Fibroblast of villous mesenchyme (primary cell): ENCODE results near the gene MAGI2. TPM values are rescaled to one million over a fixed set of nuclear protein-coding genes. Genes with fewer than 3 reads are reported as not detected.

Experiments used
- DNase-seq: peaks from one replicate; pipeline ENCODE4 v3.0.0-alpha.2; 2010; ENCODE audit warnings: low read depth
- H3K4me3 ChIP-seq: 2 replicates; pipeline ENCODE4 v1.5.1; 2011; ENCODE audit warnings: low read depth, mild to moderate bottlenecking, low read length
- total RNA-seq: library from RNA; depleted of rRNA; stranded (reverse); fragments of >200 nt; gene quantifications from 2 replicates; pipeline ENCODE4 v1.2.3, GENCODE V29; 2012
- TF ChIP-seq, protein P1 (sequence below): IDR thresholded peaks from 2 replicates; pipeline ENCODE4 v1.5.1; 2012; ENCODE audit warnings: low read depth, mild to moderate bottlenecking, low read length; ENCODE audit not compliant: insufficient read depth

MAGI2 gene
- total RNA-seq, 1 donor: 24.6 TPM

DNA sequence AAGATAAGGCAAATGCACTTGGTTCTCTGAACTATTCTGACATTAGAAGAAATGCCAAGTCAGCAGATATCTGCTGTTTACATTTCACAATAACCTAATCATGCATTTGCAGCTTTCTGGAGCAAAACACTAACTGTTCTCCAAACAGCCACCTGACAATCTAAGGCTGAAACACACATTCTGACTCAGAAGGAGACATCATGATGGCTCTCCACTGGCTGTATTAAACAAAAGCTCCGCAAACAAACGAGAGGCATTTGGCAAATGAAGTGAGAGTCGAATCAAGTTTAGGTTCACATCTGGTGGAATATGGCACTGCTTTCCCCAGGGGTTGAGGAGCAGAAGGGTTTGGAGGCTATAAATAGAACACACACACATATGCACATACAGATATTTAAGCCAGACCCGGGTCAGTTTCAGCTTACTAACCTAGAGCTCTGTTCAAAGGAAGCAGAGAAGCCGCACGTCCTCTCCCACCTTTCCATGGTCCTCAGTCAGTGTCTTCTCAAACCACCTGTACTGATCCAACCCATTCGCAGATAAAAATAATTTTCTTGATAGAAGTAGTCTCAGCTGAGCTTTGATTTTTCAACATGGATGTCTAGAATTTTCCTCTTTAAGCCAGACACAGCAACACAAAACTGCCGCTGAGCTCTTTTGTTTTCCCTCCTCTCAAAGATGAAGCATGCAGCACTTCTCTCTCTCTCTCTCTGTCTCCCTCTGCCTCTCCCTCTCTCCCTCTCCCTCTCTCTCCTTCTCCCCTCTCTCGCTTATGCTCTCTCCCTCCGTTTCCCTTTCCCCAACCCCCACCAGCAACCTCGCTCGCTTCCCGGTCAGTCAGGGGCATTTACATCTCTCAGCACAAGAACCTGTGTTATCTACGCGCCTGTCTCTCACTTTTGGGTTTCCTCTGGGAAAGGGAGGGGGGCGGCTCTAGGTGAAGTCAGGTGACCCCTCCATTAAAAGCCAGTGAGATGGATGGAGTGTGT lies 682.8 kb downstream of the MAGI2 start:
- DNase-seq: peak; percentile 9
- TF ChIP-seq, protein P1, sequence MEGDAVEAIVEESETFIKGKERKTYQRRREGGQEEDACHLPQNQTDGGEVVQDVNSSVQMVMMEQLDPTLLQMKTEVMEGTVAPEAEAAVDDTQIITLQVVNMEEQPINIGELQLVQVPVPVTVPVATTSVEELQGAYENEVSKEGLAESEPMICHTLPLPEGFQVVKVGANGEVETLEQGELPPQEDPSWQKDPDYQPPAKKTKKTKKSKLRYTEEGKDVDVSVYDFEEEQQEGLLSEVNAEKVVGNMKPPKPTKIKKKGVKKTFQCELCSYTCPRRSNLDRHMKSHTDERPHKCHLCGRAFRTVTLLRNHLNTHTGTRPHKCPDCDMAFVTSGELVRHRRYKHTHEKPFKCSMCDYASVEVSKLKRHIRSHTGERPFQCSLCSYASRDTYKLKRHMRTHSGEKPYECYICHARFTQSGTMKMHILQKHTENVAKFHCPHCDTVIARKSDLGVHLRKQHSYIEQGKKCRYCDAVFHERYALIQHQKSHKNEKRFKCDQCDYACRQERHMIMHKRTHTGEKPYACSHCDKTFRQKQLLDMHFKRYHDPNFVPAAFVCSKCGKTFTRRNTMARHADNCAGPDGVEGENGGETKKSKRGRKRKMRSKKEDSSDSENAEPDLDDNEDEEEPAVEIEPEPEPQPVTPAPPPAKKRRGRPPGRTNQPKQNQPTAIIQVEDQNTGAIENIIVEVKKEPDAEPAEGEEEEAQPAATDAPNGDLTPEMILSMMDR: no peak
- peak overlapping the region; percentile 17 for H3K4me3 ChIP-seq

- peak overlapping the region; percentile 1 for H3K4me3 ChIP-seq
Observed at GRCh38 chr7:78769481-78770101, 683.9 kb downstream of the MAGI2 start.

DNA sequence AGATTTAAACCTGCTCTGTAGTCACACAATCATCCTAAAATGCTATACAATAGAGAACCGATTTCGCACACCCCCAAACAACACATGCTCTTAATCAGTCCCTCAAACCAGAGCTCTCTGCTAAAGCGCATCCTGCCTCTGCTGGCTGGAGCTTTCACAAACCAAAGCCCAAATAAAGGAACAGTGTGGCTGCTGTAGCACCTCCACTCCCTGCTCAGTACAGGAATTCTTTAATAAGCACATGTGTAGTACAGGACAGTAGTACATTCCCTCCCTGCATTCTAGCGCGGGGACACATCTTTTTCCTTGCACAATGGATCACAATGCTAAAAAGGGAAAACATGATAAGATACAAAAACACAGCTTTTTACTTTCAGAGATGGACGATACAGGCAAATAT lies 684.6 kb downstream of the MAGI2 start:
- no peak overlapping the region for H3K4me3 ChIP-seq
- no peak for DNase-seq
- TF ChIP-seq, protein P1: no peak

More at GRCh38 chr7:78769481-78770101, 683.9 kb downstream of the MAGI2 start:
- no peak for DNase-seq
- TF ChIP-seq, protein P1: no peak

DNA sequence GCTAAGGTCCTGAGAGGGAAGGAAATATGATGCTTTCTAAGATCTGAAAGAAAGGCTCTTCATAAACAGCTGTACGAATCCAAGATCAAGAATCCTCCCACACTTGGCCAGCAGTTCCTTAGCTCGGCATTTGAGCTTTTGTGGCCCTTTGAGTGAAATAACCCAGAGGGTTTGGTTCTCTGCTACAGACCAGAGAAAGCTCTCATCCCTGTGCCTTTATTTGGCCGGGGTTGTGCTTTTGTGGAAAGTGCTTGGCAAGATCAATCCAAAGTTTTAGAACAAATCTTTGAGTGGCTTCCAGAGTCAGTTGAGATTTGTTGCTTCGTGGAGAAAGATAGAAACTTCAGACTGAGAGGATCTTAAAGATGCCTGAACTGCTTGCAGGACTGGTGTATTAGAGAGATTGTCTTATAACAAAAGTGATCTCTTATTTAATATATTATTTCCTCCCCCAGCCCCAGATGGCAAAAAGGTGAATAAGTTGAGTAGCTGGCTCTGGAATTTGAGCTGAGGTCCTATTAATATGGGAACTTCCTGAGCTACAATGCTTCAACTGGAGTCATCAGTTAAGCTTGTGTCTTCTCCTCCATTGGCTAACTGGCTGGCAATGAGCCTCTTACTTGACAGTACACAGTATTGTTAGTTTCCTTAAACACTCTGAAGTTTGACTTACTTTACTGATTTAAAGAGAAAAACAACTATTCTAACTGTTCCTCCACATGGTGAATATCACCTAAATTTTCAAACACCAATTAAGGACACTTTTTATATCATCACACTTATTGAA lies 687.3 kb downstream of the MAGI2 start:
- DNase-seq: no peak
- TF ChIP-seq, protein P1: no peak
- no peak overlapping the region for H3K4me3 ChIP-seq

- H3K4me3 ChIP-seq: no peak overlapping the region
- no peak for DNase-seq
- TF ChIP-seq, protein P1: no peak
Observed at GRCh38 chr7:78764571-78764970, 688.9 kb downstream of the MAGI2 start.

DNA sequence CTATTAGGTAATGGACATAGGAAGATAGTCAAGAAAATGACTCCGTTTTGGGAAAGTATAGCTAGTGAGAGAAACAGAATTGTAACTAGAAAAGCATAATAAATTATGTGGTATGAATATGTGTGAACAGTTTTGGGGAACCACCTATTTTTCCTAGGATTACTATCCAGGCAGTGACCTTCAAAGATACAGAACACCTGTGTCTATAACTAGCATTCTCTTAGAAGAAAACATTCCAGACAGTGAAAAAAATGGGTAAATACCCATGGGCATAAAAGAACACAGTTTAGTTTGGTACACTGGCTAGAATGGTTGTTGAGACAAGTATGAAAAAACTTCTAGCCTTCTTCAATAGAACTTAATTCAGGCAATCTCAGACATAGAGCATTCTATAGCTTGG lies 690.8 kb downstream of the MAGI2 start:
- TF ChIP-seq, protein P1: no peak
- no peak for DNase-seq
- no peak overlapping the region for H3K4me3 ChIP-seq
